HepG2 (cell line): ENCODE results near the gene POU6F2. TPM values are rescaled to one million over a fixed set of nuclear protein-coding genes. Genes with fewer than 3 reads are reported as not detected.

Experiments
- ATAC-seq: fragments of 200-7000 bp; cut with Tn5 transposase; 3 replicates; pipeline ENCODE4 v1.9.1; 2020; ENCODE audit warnings: mild to moderate bottlenecking, moderate library complexity
- BruUV-seq: library from RNA; stranded (reverse); fragments of 400-500 nt; replicated peaks from 2 replicates; lab custom pipeline; 2021; lab: Mats Ljungman, UMichigan
- CTCF ChIA-PET: fragments of 300-600 bp; formaldehyde crosslinking; extraction: SDS; loops from one replicate; lab custom pipeline; 2021; ENCODE audit warnings: low total read pairs, inconsistent platforms, low intra/inter-chr PET ratio; lab: Yijun Ruan, JAX
- POLR2A ChIA-PET: fragments of 350-600 bp; sonication (Branson Sonifier 250); formaldehyde crosslinking; loops from one replicate; lab custom pipeline; 2020; ENCODE audit warnings: antibody characterized with exemption, inconsistent platforms; lab: Yijun Ruan, JAX
- DNase-seq: peaks from one replicate; pipeline ENCODE4 v3.0.0-alpha.2; 2015; ENCODE audit warnings: low spot score
- FAIRE-seq: peaks from 3 replicates; lab custom pipeline; 2011; peaks lifted over from hg19 to GRCh38; lab: Jason Lieb, UNC
- H2AFZ ChIP-seq: one replicate; pipeline ENCODE4 v1.6.1; 2011; ENCODE audit warnings: low read length, inconsistent platforms
- H3K27ac ChIP-seq: fragments of 300-600 bp; 3 replicates; pipeline ENCODE4 v1.8.0; 2011; ENCODE audit warnings: mixed run types, mild to moderate bottlenecking, mixed read lengths, low read length, inconsistent platforms; ENCODE audit not compliant: insufficient read depth; ENCODE audit errors: extremely low read length
- H3K27me3 ChIP-seq, 2 experiments: fragments of 200-600 bp in 1 of 2; 2 replicates in 1 of 2; 3 replicates in 1 of 2; pipeline versions ENCODE4 v1.6.0 to v1.8.0; 2011; ENCODE audit warnings: low read length in 2 of 2, mild to moderate bottlenecking in 2 of 2, moderate library complexity in 2 of 2, inconsistent platforms in 1 of 2; ENCODE audit not compliant: insufficient read depth in 2 of 2, control insufficient read depth in 1 of 2
- H3K36me3 ChIP-seq, 2 experiments: fragments of 200-600 bp in 1 of 2; replicated peaks in 1 of 2; 2 replicates in 1 of 2; 3 replicates in 1 of 2; pipeline versions ENCODE4 v1.5.1 to v1.8.0; 2011; ENCODE audit warnings: low read length in 2 of 2, inconsistent platforms in 1 of 2; ENCODE audit not compliant: insufficient read depth in 2 of 2, control insufficient read depth in 1 of 2
- H3K4me1 ChIP-seq: 2 replicates; pipeline ENCODE4 v1.5.1; 2012; ENCODE audit warnings: low read length, inconsistent platforms; ENCODE audit not compliant: insufficient read depth
- H3K4me2 ChIP-seq: 2 replicates; pipeline ENCODE4 v1.6.0; 2011; ENCODE audit warnings: low read depth, low read length, inconsistent platforms
- H3K4me3 ChIP-seq, 3 experiments: fragments of 200-600 bp in 1 of 3; sonication (generic), shearing (Covaris generic) in 1 of 3; replicated peaks in 1 of 3; 2 replicates each; pipeline ENCODE4 v1.5.1; 2011 to 2016; ENCODE audit warnings: low read length in 3 of 3, inconsistent platforms in 2 of 3, low read depth in 2 of 3, mild to moderate bottlenecking in 2 of 3, control low read depth in 1 of 3, mixed read lengths in 1 of 3; ENCODE audit not compliant: insufficient read depth in 1 of 3
- H3K79me2 ChIP-seq: one replicate; pipeline ENCODE4 v1.6.1; 2011; ENCODE audit warnings: low read length, inconsistent platforms; ENCODE audit not compliant: insufficient read depth
- H3K9ac ChIP-seq: 2 replicates; pipeline ENCODE4 v1.6.0; 2011; ENCODE audit warnings: mild to moderate bottlenecking, low read depth, low read length, inconsistent platforms; ENCODE audit not compliant: insufficient read depth
- H3K9me3 ChIP-seq: 2 replicates; pipeline ENCODE4 v1.5.1; 2012; ENCODE audit warnings: mild to moderate bottlenecking, low read length
- H4K20me1 ChIP-seq: 2 replicates; pipeline ENCODE4 v1.6.0; 2011; ENCODE audit warnings: inconsistent platforms, mild to moderate bottlenecking, low read length, moderate library complexity; ENCODE audit not compliant: insufficient read depth
- ADNP ChIP-seq: sonication (generic); formaldehyde crosslinking; IDR thresholded peaks from 2 replicates; pipeline ENCODE4 v1.4.0; 2020; ENCODE audit warnings: missing genetic modification reagents
- AGO2 ChIP-seq: fragments of 200-400 bp; formaldehyde crosslinking; optimal IDR thresholded peaks from 2 replicates; pipeline ENCODE3; 2017; ENCODE audit warnings: mild to moderate bottlenecking, low read depth, low read length, moderate library complexity
- CBFB ChIP-seq: sonication (generic); formaldehyde crosslinking; IDR thresholded peaks from 2 replicates; pipeline ENCODE4 v1.4.0; 2020; ENCODE audit warnings: missing genetic modification reagents
- FIP1L1 ChIP-seq: fragments of 200-400 bp; formaldehyde crosslinking; IDR thresholded peaks from 2 replicates; pipeline ENCODE4 v1.6.1; 2018; ENCODE audit warnings: low read depth, mild to moderate bottlenecking, low read length, moderate library complexity, borderline replicate concordance; ENCODE audit not compliant: insufficient read depth
- HNF4G ChIP-seq, 2 experiments: sonication (generic) in 1 of 2; formaldehyde crosslinking in 1 of 2; IDR thresholded peaks; 2 replicates each; pipeline versions ENCODE4 v1.4.0 to v1.6.1; 2011 to 2020; ENCODE audit warnings: borderline replicate concordance in 2 of 2, low read depth in 2 of 2, mild to moderate bottlenecking in 2 of 2, low read length in 1 of 2, missing genetic modification reagents in 1 of 2, moderate library complexity in 1 of 2
- MTA3 ChIP-seq: sonication (generic); formaldehyde crosslinking; IDR thresholded peaks from 2 replicates; pipeline ENCODE4 v1.4.0; 2020; ENCODE audit warnings: missing genetic modification reagents
- NR2F2 ChIP-seq: IDR thresholded peaks from 2 replicates; pipeline ENCODE4 v1.6.1; 2012; ENCODE audit warnings: low read depth, inconsistent platforms, borderline replicate concordance
- PPARG ChIP-seq: conservative IDR thresholded peaks from 2 replicates; pipeline ENCODE4 v1.6.1; 2016; ENCODE audit warnings: missing biosample characterization, missing genetic modification reagents
- SP140L ChIP-seq: sonication (generic); formaldehyde crosslinking; IDR thresholded peaks from 2 replicates; pipeline ENCODE4 v1.4.0; 2020; ENCODE audit warnings: missing genetic modification reagents, borderline replicate concordance
- ZNF549 ChIP-seq: sonication (generic); formaldehyde crosslinking; IDR thresholded peaks from 2 replicates; pipeline ENCODE4 v1.5.0; 2020; ENCODE audit warnings: missing genetic modification reagents
- ZNF737 ChIP-seq: sonication (generic); formaldehyde crosslinking; IDR thresholded peaks from 2 replicates; pipeline ENCODE4 v1.5.0; 2020; ENCODE audit warnings: missing genetic modification reagents, mild to moderate bottlenecking, borderline replicate concordance
- ZNF761 ChIP-seq: sonication (generic); formaldehyde crosslinking; conservative IDR thresholded peaks from 2 replicates; pipeline ENCODE4 v1.4.0; 2020; ENCODE audit warnings: mild to moderate bottlenecking, missing genetic modification reagents
- WGBS: methylation state at CpG from one replicate; pipeline ENCODE4 v1.1.6; 2017; ENCODE audit warnings: low lambda C conversion rate; 5-methylcytosine and 5-hydroxymethylcytosine counted together
- in situ Hi-C: cut with HindIII; loops from 2 replicates; pipeline ENCODE4 v1.10.0; 2017; ENCODE audit warnings: low pct_unique_long_range_greater_than_20kb; ENCODE audit not compliant: extremely low pct_ligation_motif_present
- intact Hi-C: fragments of 100-400 bp; cut with micrococcal nuclease; formaldehyde crosslinking; loops from one replicate; pipeline ENCODE4 v1.10.0; 2022; ENCODE audit not compliant: unreplicated experiment
- polyA plus RNA-seq, 8 experiments: library from polyadenylated mRNA; depleted of rRNA in 3 of 8; stranded (reverse) in 7 of 8; unstranded in 1 of 8; fragments of >200 nt; fragmentation: Illumina TruSeq in 4 of 8; extraction: Trizol in 4 of 8; gene quantifications; 2 replicates each; pipeline versions ENCODE4 v1.2.1 to v1.2.3, GENCODE V29; 2011 to 2016; ENCODE audit warnings: low read depth in 4 of 8, missing spikeins in 1 of 8, mixed read lengths in 1 of 8; ENCODE audit not compliant: insufficient read depth in 1 of 8
- total RNA-seq, 5 experiments: library from RNA; depleted of rRNA; stranded (reverse); fragments of >200 nt; fragmentation: Illumina TruSeq; extraction: Trizol; gene quantifications; 2 replicates each; pipeline ENCODE4 v1.2.3, GENCODE V29; 2016; ENCODE audit warnings: low read depth in 1 of 5
- TF ChIP-seq, protein P1 (sequence below): sonication (generic); formaldehyde crosslinking; IDR thresholded peaks from 2 replicates; pipeline ENCODE4 v1.4.0; 2020; ENCODE audit warnings: missing genetic modification reagents, borderline replicate concordance
- TF ChIP-seq, protein P2 (sequence below): sonication (generic); formaldehyde crosslinking; IDR thresholded peaks from 2 replicates; pipeline ENCODE4 v1.9.0; 2022; ENCODE audit warnings: low read depth, missing genetic modification reagents

The POU6F2 gene
- total and polyA plus RNA-seq, 2 of the 13 experiments (the other 11 are each of a cell fraction or from before 2014, with no cell fraction given): not detected

DNA sequence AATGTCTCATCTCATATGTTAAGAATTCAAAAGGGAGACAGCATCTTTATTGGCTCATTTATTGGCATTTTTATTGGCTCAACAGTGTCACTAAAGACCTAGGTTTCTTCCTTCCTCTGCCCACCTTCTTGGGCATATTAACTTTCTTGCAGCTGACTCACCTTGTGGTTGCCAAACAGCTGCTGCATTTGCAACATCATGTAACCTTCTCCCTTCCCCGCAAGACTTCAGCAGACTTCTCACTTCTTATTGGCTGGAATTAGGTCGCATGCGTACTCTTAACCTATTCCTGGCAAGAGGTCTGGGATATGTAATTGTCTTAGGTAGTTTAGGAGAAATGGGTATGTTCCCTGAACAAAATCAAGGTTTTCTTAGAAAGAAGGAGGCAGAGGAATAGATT, 263.2 kb downstream of the POU6F2 start:
- no peaks in the 10 kb centered on the region for H3K79me2 ChIP-seq
- no peak overlapping the region for H3K27ac ChIP-seq
- in situ Hi-C loops (no loop called here), intact Hi-C loops (no loop called here)
- no peak overlapping the region for H2AFZ ChIP-seq
- H3K4me3 ChIP-seq: no peak overlapping the region
- POLR2A ChIA-PET: no interaction called here
- no peaks in the 10 kb centered on the region for H3K27me3 ChIP-seq
- no peaks in the 10 kb centered on the region for H3K9me3 ChIP-seq
- CTCF ChIA-PET: no interaction called here
- 1% methylated on average over 3 of the region's 3 CpGs for WGBS
- DNase-seq (no peak), ATAC-seq (no peak), FAIRE-seq (no peak)
- H3K4me1 ChIP-seq: no peaks in the 10 kb centered on the region
- H3K9ac ChIP-seq: no peak overlapping the region
- H3K36me3 ChIP-seq: no peaks in the 10 kb centered on the region
- H3K4me2 ChIP-seq: no peak overlapping the region
- BruUV-seq: no TSS peak
- TF ChIP-seq NR2F2 (no peak), HNF4G (IDR thresholded peaks at IDR 0.05; ENCODE audit: borderline replicate concordance, low read depth, low read length) (no peak), HNF4G (CRISPR knock-in tag; IDR thresholded peaks at IDR 0.05; ENCODE audit: borderline replicate concordance, low read depth) (no peak), SP140L (CRISPR knock-in tag) (no peak), FIP1L1 (no peak), CBFB (no peak), PPARG (CRISPR knock-in tag) (no peak), ZNF761 (CRISPR knock-in tag) (no peak)
- no peaks in the 10 kb centered on the region for H4K20me1 ChIP-seq

DNA sequence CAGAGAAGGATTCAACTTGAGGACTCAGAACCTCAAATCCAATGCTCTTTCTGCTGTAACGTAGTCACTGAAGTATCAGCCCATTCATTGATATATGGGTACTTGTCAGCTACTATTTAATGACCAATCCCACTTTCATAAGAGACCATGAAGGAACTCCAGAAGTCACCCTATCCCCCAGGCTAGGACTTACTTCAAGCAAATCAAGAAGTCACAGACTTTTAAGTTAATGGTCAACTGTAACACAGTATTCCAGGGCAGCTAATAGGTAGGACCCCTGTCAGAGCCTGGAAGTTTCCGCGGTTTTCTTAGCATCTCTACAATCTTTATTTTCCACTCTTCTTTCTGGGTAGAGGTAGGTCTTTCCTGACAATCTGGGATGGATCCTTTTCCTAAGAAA, 269.9 kb downstream of the POU6F2 start:
- FAIRE-seq (no peak), DNase-seq (no peak), ATAC-seq (no peak)
- H3K4me2 ChIP-seq: no peak overlapping the region
- H3K9ac ChIP-seq: no peak overlapping the region
- H4K20me1 ChIP-seq: no peaks in the 10 kb centered on the region
- 0 out of 5 replicates have a peak, but pooled peaks cover 0 to 8% of the 10 kb centered on the region in 2 experiments for H3K27me3 ChIP-seq
- CTCF ChIA-PET: no interaction called here
- POLR2A ChIA-PET: no interaction called here
- in situ Hi-C loops (no loop called here), intact Hi-C loops (no loop called here)
- H3K27ac ChIP-seq: no peak overlapping the region
- H3K79me2 ChIP-seq: no peaks in the 10 kb centered on the region
- H3K36me3 ChIP-seq: no peaks in the 10 kb centered on the region
- no TSS peak for BruUV-seq
- WGBS: 56% methylated on average over 3 of the region's 3 CpGs
- H3K4me1 ChIP-seq: no peaks in the 10 kb centered on the region
- no peak overlapping the region for H2AFZ ChIP-seq
- H3K4me3 ChIP-seq: no peak overlapping the region
- H3K9me3 ChIP-seq: no peaks in the 10 kb centered on the region
- TF ChIP-seq PPARG (CRISPR knock-in tag) (no peak), ZNF549 (no peak), ZNF737 (CRISPR knock-in tag) (no peak), ADNP (no peak), MTA3 (CRISPR knock-in tag) (no peak), AGO2 (no peak)
- TF ChIP-seq, protein P1, sequence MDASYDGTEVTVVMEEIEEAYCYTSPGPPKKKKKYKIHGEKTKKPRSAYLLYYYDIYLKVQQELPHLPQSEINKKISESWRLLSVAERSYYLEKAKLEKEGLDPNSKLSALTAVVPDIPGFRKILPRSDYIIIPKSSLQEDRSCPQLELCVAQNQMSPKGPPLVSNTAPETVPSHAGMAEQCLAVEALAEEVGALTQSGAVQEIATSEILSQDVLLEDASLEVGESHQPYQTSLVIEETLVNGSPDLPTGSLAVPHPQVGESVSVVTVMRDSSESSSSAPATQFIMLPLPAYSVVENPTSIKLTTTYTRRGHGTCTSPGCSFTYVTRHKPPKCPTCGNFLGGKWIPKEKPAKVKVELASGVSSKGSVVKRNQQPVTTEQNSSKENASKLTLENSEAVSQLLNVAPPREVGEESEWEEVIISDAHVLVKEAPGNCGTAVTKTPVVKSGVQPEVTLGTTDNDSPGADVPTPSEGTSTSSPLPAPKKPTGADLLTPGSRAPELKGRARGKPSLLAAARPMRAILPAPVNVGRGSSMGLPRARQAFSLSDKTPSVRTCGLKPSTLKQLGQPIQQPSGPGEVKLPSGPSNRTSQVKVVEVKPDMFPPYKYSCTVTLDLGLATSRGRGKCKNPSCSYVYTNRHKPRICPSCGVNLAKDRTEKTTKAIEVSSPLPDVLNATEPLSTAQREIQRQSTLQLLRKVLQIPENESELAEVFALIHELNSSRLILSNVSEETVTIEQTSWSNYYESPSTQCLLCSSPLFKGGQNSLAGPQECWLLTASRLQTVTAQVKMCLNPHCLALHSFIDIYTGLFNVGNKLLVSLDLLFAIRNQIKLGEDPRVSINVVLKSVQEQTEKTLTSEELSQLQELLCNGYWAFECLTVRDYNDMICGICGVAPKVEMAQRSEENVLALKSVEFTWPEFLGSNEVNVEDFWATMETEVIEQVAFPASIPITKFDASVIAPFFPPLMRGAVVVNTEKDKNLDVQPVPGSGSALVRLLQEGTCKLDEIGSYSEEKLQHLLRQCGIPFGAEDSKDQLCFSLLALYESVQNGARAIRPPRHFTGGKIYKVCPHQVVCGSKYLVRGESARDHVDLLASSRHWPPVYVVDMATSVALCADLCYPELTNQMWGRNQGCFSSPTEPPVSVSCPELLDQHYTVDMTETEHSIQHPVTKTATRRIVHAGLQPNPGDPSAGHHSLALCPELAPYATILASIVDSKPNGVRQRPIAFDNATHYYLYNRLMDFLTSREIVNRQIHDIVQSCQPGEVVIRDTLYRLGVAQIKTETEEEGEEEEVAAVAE (CRISPR knock-in tag): no peak
- TF ChIP-seq, protein P2, sequence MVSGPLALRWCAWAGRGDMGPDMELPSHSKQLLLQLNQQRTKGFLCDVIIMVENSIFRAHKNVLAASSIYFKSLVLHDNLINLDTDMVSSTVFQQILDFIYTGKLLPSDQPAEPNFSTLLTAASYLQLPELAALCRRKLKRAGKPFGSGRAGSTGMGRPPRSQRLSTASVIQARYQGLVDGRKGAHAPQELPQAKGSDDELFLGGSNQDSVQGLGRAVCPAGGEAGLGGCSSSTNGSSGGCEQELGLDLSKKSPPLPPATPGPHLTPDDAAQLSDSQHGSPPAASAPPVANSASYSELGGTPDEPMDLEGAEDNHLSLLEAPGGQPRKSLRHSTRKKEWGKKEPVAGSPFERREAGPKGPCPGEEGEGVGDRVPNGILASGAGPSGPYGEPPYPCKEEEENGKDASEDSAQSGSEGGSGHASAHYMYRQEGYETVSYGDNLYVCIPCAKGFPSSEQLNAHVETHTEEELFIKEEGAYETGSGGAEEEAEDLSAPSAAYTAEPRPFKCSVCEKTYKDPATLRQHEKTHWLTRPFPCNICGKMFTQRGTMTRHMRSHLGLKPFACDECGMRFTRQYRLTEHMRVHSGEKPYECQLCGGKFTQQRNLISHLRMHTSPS (CRISPR knock-in tag): no peak
